ENCODE measurements around the gene PARD3. TPM values are rescaled to one million over a fixed set of nuclear protein-coding genes. Genes with fewer than 3 reads are reported as not detected.

Gene PARD3
- total and polyA plus RNA-seq, 2 donors (not counting 3 experiments of a cell fraction or from before 2014, with no cell fraction given) = 7.3 to 24.1 TPM

- DNase-seq (ENCODE audit: low read depth, low spot score) = no peak
- no peak overlapping the region for H3K4me2 ChIP-seq (ENCODE audit: insufficient read depth, low read length)
- no peak overlapping the region for H2AFZ ChIP-seq (ENCODE audit: low read depth, low read length)
- no peaks in the 10 kb centered on the region for H3K9me1 ChIP-seq (replicated peaks; ENCODE audit: control insufficient read depth, extremely low read depth, insufficient read depth, low read length)
- dilution Hi-C loops (cut with MboI; ENCODE audit: extremely low pct_ligation_motif_present, low sequenced_read_pairs) (no loop called here), intact Hi-C loops (cut with micrococcal nuclease) (no loop called here)
- no peak overlapping the region for H3K27ac ChIP-seq (ENCODE audit: insufficient read depth, low read depth, low read length)
- TF ChIP-seq POLR2AphosphoS5 (IDR thresholded peaks at IDR 0.05; ENCODE audit: insufficient read depth, low read depth, low read length) = no peak
- no peak for TF ChIP-seq POLR2A (IDR thresholded peaks at IDR 0.05; ENCODE audit: low read depth, low read length)
- TF ChIP-seq EZH2 (IDR thresholded peaks at IDR 0.05; ENCODE audit: borderline replicate concordance, low read depth, low read length, severe bottlenecking) = no peak
- TF ChIP-seq GATA2 (IDR thresholded peaks at IDR 0.05; ENCODE audit: insufficient read depth, insufficient read length, low read depth, low read length) = no peak
- TF ChIP-seq MAX (IDR thresholded peaks at IDR 0.05; ENCODE audit: insufficient read depth, insufficient read length) = no peak
- TF ChIP-seq MYC (IDR thresholded peaks at IDR 0.05; ENCODE audit: low read depth, low read length) = no peak
- TF ChIP-seq JUN (IDR thresholded peaks at IDR 0.05; ENCODE audit: borderline replicate concordance, insufficient read depth, insufficient read length, low read depth) = no peak
- no peak for TF ChIP-seq FOS (IDR thresholded peaks at IDR 0.05; ENCODE audit: borderline replicate concordance, insufficient read depth, low read length)
- no peak for TF ChIP-seq CTCF (IDR thresholded peaks at IDR 0.05; ENCODE audit: extremely low read depth in 1 of 2, insufficient read depth in 1 of 2, low read depth in 1 of 2, low read length in 2 of 2)
- no peak overlapping the region for H3K9ac ChIP-seq (replicated peaks; ENCODE audit: extremely low read depth, insufficient read depth, low read length)
- no peaks in the 10 kb centered on the region for H3K79me2 ChIP-seq (ENCODE audit: control insufficient read depth, insufficient read depth, low read length)
- ChIA-PET POLR2A (no interaction called here), CTCF (no interaction called here)
- no peaks in the 10 kb centered on the region for H4K20me1 ChIP-seq (replicated peaks; ENCODE audit: control insufficient read depth, extremely low read depth, insufficient read depth, low read length)
- H3K36me3 ChIP-seq (ENCODE audit: control insufficient read depth in 2 of 2, extremely low read depth in 1 of 2, insufficient read depth in 2 of 2, low read length in 2 of 2) = no peaks in the 10 kb centered on the region
- no peak overlapping the region for H3K4me3 ChIP-seq (replicated peaks in 1 of 3; ENCODE audit: insufficient read depth in 1 of 3, low read depth in 1 of 3, low read length in 3 of 3)
- BruUV-seq (replicated peaks) = no TSS peak
- no peaks in the 10 kb centered on the region for H3K4me1 ChIP-seq (ENCODE audit: control insufficient read depth, extremely low read depth, insufficient read depth, low read length)
- H3K9me3 ChIP-seq (replicated peaks; ENCODE audit: control insufficient read depth, insufficient read depth, low read length) = no peaks in the 10 kb centered on the region
- FAIRE-seq = no peak
- H3K27me3 ChIP-seq (ENCODE audit: control insufficient read depth in 2 of 2, insufficient read depth in 2 of 2, low read length in 2 of 2) = no peaks in the 10 kb centered on the region
Observed at GRCh38 chr10:34171957-34172527, 643.1 kb downstream of the PARD3 start.
